ENCODE results near the gene LRRC3. TPM values are rescaled to one million over a fixed set of nuclear protein-coding genes. Genes with fewer than 3 reads are reported as not detected.
A peak's percentile ranks its signal among the peaks of the same experiment; 100 is the strongest.

LRRC3 gene
- total RNA-seq, 1 experiment from 2014 or later: 5.7 TPM

- TF ChIP-seq ZNF317 (CRISPR knock-in tag; IDR thresholded peaks at IDR 0.05; ENCODE audit: borderline replicate concordance, low read depth) (no peak), ZNF281 (CRISPR knock-in tag; IDR thresholded peaks at IDR 0.05) (no peak), ETV6 (CRISPR knock-in tag; IDR thresholded peaks at IDR 0.05) (no peak), EMX1 (CRISPR knock-in tag; IDR thresholded peaks at IDR 0.05) (no peak), TP53 (CRISPR knock-in tag; IDR thresholded peaks at IDR 0.05) (no peak), TEAD4 (CRISPR knock-in tag; IDR thresholded peaks at IDR 0.05) (no peak)
Measured at GRCh38 chr21:44498280-44499210, 43.2 kb downstream of the LRRC3 start (continued).

- Mint-ChIP-seq H3K9me3 (no peaks in the 10 kb centered on the region), H3K4me1 (peaks cover 27% of the 10 kb centered on the region), H3K4me3 (no peak overlapping the region), H3K36me3 (peaks cover 9% of the 10 kb centered on the region), H3K27ac (no peak overlapping the region), H3K27me3 (ENCODE audit: low read depth) (no peaks in the 10 kb centered on the region)
- ChIA-PET POLR2A (no interaction called here), CTCF (interaction anchor here (0.6 kb wide), 1 partner anchor 11 kb away, joined by 4 read pairs; no protein-coding TSS in a partner anchor)
- ATAC-seq (no peak), DNase-seq (ENCODE audit: low spot score) (no peak)
- TF ChIP-seq ZNF425 (CRISPR knock-in tag; conservative IDR thresholded peaks at IDR 0.05) (no peak), GTF2I (CRISPR knock-in tag; conservative IDR thresholded peaks at IDR 0.05) (no peak), ZBTB21 (CRISPR knock-in tag; IDR thresholded peaks at IDR 0.05; ENCODE audit: borderline replicate concordance) (no peak), HMGA2 (CRISPR knock-in tag; IDR thresholded peaks at IDR 0.05) (no peak), ATF3 (CRISPR knock-in tag; conservative IDR thresholded peaks at IDR 0.05) (no peak), NFE2L1 (CRISPR knock-in tag; IDR thresholded peaks at IDR 0.05) (no peak)
Measured at GRCh38 chr21:44499211-44499560, 43.9 kb downstream of the LRRC3 start.

GRCh38 chr21:44499631-44500030, 44.3 kb downstream of the LRRC3 start:
- H3K36me3 Mint-ChIP-seq: peaks cover 5% of the 10 kb centered on the region; the same call in 1 of the 2 replicates
- peak; percentile 24; the same call in 1 of the 2 replicates for ATAC-seq

More at GRCh38 chr21:44499631-44500030, 44.3 kb downstream of the LRRC3 start:
- peaks cover 27% of the 10 kb centered on the region for H3K4me1 Mint-ChIP-seq
- no peak overlapping the region for H3K27ac Mint-ChIP-seq
- TF ChIP-seq CTCF (IDR thresholded peaks at IDR 0.05) (no peak), PRRX2 (CRISPR knock-in tag; IDR thresholded peaks at IDR 0.05) (no peak)
- no peak overlapping the region for H3K4me3 Mint-ChIP-seq
- CTCF ChIA-PET: interaction anchor here (1.4 kb wide), 1 partner anchor 10 kb away, joined by 3 read pairs; no protein-coding TSS in a partner anchor
- DNase-seq (ENCODE audit: low spot score): no peak
- no peaks in the 10 kb centered on the region for H3K27me3 Mint-ChIP-seq (ENCODE audit: low read depth)
- no peaks in the 10 kb centered on the region for H3K9me3 Mint-ChIP-seq
- POLR2A ChIA-PET: no interaction called here
